ENCODE results near the gene ABTB2.

DNA sequence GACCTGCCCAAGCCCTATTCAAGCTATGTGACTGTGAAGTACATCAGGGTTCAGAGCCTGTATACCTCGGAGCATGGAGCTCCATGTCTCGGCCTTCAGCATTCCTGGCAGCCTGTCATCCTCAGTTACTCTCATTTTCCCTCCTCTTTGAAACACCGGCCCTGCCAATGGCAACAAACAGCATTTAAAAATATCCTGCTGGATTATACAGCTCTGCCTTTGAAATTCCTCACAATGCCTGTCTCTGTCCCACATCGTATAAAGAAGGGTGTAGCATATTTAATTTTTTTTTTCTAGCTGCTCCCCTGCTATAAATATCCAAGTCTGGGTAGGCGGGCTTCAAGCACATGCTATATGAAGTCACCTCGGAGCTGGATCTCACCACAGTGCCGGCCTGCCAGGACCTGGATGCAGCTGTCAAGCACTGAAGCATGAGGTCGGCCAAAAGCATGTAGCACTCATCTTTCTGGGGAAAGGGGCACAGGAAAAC, 11.8 kb downstream of the ABTB2 start:
- TF ChIP-seq POLR2AphosphoS5 (IDR thresholded peaks at IDR 0.05; ENCODE audit: low read depth, low read length): no peak
- TF ChIP-seq, protein P1, sequence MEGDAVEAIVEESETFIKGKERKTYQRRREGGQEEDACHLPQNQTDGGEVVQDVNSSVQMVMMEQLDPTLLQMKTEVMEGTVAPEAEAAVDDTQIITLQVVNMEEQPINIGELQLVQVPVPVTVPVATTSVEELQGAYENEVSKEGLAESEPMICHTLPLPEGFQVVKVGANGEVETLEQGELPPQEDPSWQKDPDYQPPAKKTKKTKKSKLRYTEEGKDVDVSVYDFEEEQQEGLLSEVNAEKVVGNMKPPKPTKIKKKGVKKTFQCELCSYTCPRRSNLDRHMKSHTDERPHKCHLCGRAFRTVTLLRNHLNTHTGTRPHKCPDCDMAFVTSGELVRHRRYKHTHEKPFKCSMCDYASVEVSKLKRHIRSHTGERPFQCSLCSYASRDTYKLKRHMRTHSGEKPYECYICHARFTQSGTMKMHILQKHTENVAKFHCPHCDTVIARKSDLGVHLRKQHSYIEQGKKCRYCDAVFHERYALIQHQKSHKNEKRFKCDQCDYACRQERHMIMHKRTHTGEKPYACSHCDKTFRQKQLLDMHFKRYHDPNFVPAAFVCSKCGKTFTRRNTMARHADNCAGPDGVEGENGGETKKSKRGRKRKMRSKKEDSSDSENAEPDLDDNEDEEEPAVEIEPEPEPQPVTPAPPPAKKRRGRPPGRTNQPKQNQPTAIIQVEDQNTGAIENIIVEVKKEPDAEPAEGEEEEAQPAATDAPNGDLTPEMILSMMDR (IDR thresholded peaks at IDR 0.05): no peak

Data from SK-N-SH (cell line).